HG02642 (cell line): ENCODE measurements around the gene TBC1D22A.

Source experiments
- ATAC-seq: cut with Tn5 transposase; IDR thresholded peaks from one replicate; pipeline ENCODE4 v1.9.1; 2021; ENCODE audit warnings: mild to moderate bottlenecking; ENCODE audit not compliant: unreplicated experiment, poor library complexity

The TBC1D22A gene

GRCh38 chr22:47177334-47177815, 414.9 kb downstream of the TBC1D22A start:
- ATAC-seq, result no peak

DNA sequence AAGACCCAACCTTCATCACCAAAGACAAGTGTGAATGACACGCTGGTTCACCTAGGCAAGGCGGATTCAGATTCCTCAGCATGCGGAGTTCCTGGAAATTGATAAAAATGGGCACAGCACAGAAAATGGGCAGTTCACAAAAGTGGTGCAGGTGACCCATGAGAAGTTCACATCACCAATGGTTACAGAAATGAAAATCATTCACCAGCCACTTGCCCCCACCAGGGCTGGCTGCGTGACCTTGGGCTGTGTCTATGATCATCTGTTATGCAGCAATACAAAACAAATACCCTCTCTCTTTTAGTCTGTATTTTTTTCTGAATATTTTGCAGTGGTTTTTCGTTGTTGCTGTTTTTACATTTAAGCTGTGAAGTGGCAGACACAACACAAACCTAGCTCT, 415.9 kb downstream of the TBC1D22A start:
- ATAC-seq, result no peak

DNA sequence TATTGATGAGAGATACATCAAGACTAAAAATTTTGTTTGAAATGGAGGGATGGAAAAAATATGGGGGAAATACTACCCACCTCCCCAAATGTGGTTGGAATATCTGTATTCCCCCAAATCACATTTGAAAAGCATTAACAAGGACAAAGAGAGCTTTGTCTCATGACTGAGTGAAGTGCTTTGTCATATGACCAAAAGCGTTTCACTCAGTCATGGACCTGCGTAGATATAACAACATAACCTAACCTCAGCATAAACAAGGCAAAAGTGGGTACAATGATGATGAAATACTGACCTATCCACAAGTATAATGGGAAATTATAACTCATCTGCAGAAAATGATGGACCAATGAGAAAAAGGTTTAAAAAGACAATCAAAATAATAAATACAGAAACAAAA, 418.3 kb downstream of the TBC1D22A start:
- no peak for ATAC-seq

- ATAC-seq, result no peak
Measured at GRCh38 chr22:47187176-47187957, 424.9 kb downstream of the TBC1D22A start.

- no peak for ATAC-seq
Measured at GRCh38 chr22:47188261-47189055, 426.0 kb downstream of the TBC1D22A start.

DNA sequence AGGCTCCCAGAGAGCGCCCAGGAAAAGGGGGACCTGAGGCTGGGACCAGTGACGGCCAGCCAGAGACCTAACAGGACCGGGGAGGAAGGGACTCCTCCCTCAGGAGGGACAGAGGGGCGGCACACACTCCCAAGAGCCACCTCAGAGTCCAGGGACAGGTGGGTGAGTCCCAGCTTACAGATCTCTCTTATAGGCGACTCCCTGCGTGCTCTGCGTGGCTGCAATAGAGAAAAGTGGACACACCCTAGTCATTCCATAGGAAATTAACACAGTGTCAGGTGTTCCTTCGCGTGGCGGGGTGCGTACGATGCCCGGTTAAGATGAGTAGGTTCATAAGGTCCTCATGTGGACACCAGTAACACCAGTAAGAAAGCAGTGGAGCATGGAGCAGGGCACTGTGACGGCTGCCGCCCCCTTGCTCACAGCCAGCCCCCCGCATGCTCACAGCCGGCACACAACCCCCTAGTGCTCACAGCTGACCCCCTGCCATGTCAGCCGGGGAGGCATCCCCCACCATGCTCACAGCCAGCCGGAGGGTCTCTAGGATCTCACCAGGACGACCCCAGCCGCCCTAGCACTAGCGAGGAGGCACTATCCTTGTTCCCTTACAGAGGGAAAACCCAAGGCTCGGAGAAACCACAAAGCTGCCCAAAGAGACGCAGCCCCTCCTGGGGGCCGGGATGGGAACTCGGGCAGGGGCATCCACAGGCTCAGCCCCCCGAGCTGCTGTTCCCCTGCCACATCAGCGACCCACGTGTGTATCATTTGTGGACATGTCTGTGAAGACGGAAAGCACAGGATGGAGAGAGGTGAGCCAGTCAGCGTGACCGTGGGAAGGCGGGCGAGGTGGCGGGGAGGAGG, 426.8 kb downstream of the TBC1D22A start:
- no peak for ATAC-seq

DNA sequence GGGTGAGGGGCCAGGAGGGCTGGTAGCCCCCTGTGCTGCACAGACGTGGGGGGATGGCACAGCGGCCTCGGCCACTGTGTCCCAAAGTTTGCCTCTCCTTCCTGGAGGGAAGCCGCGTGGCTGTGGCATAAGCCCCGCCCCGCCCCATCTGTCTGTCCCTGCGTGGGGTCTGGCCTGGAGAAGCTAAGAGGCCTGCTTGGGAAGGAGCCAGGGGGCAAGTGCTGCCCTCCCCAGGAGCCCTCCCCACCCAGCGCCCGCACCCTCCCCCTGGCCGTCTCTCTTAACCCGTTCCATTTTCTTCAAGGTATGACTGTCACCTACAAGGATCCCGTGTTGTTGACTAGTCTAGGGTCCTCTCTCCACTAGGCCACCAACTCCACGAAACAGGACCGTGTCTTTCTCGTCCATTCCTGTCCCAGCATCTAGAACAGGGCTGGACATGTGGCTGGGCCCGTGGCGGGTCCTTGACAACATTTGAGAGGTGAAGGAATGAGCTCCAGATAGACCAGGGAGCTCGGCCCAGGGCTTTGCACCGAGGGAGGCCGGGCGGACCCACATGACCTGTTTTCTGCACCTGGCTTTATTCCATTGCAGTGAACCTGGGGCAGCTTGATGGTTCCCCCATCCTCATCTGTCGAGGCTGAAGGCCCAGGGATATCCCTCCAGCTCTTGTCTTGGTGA, 428.0 kb downstream of the TBC1D22A start:
- no peak for ATAC-seq

DNA sequence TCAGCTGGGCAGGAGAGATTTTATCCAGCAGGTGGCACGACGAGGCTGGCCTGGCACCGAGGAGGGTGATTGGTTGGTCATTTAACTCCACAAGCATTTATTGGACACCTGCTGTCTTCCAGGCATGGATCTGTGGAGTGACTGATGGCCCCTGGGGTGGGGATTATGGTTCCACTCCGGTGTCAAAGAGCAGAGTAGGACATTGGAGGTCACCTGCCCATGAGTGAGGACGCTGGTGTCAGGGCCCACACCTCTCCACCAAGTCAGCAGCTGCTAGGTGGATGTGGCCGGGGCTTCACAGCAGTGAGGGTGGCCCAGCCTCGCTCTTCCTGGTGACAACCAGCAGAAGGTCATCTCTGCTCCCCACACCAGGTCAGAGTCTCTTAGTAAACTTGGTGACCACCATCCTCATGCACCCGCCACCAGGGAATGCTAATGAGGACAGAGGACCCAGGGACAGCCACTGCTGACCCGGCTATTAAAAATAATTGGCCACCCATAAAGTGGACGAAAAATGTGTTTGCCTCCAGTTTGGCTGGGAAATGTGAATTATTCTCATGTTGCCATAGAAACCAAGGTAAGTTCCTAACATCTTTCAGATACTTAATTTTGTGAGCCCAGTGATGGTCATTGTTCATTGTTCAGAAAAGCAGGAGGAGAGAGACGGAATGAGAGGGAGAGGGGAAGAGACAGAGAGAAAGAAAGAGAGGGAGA, 428.7 kb downstream of the TBC1D22A start:
- ATAC-seq, result no peak

GRCh38 chr22:47191671-47192650, 429.5 kb downstream of the TBC1D22A start:
- no peak for ATAC-seq

GRCh38 chr22:47192651-47193437, 430.4 kb downstream of the TBC1D22A start:
- ATAC-seq, result no peak

- no peak for ATAC-seq
Measured at GRCh38 chr22:47193606-47194329, 431.3 kb downstream of the TBC1D22A start.

- no peak for ATAC-seq
Measured at GRCh38 chr22:47194476-47195155, 432.2 kb downstream of the TBC1D22A start.

DNA sequence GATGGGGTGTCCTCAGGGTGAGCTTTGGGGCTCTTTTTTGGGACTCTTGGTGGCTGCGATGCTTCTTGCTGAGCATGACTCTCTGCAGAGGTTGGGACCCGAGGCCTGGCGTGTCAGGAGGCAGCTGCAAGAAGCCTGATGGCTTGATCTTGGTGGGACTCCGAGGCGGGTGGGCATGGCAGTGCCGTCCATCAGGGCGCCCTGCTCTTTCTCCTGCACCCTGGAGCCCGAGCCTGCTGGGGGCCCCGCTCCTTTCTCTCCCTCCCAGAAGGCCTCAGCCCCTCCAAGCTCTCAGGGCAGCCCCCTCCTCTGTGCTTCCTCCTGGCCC, 432.7 kb downstream of the TBC1D22A start:
- no peak for ATAC-seq

DNA sequence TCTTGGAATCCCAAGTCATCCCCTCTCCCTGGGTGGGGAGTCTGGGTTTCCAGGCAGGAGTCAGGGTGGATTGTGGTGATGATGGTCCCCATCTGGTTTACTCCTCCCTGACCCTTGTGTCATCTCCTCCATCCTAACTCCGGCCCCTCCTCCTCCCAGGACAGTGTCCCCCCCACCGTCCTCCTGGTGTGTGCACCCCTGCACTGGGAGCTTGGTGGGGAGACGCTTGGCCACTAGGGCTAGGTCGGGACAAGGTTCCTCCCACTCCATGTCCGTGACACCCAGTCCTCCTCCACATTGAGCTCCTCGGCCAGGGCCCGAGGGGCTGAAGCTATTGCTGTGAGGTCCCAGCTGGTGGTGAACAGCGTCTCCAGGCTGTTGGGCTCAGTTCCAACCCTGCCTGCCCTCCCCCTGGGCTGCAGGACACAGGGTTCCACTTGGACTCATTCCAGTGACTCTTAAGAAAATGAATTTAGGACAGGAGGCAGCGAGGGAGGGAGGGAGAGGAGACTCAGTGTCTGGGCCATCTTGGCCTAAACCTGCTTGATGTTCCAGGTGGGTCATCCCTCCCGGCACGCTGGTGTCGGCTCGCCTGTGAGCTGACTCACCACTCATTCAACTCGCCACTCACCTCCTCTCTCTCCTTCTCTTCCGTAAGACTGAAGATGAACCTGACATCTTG, 433.2 kb downstream of the TBC1D22A start:
- no peak for ATAC-seq

GRCh38 chr22:47196166-47196849, 433.9 kb downstream of the TBC1D22A start:
- ATAC-seq, result no peak
